Type B pancreatic cell (in vitro differentiated cells): ENCODE results near the gene GRIA4. TPM values are rescaled to one million over a fixed set of nuclear protein-coding genes. Genes with fewer than 3 reads are reported as not detected.

Source experiments
- DNase-seq: peaks from one replicate; pipeline ENCODE4 v3.0.0; 2021; ENCODE audit warnings: mixed read lengths; ENCODE audit not compliant: unreplicated experiment; ENCODE audit errors: extremely low spot score
- H3K27ac Mint-ChIP-seq: 2 replicates; pipeline ENCODE4 v1.8.0; 2021; ENCODE audit warnings: mild to moderate bottlenecking, mixed read lengths
- H3K27me3 Mint-ChIP-seq: 2 replicates; pipeline ENCODE4 v1.8.0; 2021; ENCODE audit warnings: mixed read lengths
- H3K36me3 Mint-ChIP-seq: 2 replicates; pipeline ENCODE4 v1.8.0; 2021; ENCODE audit warnings: mixed read lengths
- H3K4me1 Mint-ChIP-seq: one replicate; pipeline ENCODE4 v1.8.0; 2021; ENCODE audit warnings: mixed read lengths; ENCODE audit not compliant: unreplicated experiment
- H3K4me3 Mint-ChIP-seq: 2 replicates; pipeline ENCODE4 v1.8.0; 2021; ENCODE audit warnings: mild to moderate bottlenecking, mixed read lengths
- H3K9me3 Mint-ChIP-seq: 2 replicates; pipeline ENCODE4 v1.8.0; 2021; ENCODE audit warnings: mixed read lengths
- long read RNA-seq: library from polyadenylated mRNA; unstranded; transcript quantifications from one replicate; pipeline ENCODE4 v2.0.0, GENCODE V29; 2020
- total RNA-seq: library from RNA; stranded (reverse); gene quantifications from 2 replicates; pipeline ENCODE4 v1.2.1, GENCODE V29; 2021; ENCODE audit warnings: low replicate concordance
- TF ChIP-seq, protein P1 (sequence below): fragments of 200-600 bp; sonication (generic); conservative IDR thresholded peaks from 2 replicates; pipeline ENCODE4 v1.5.0; 2021; ENCODE audit warnings: antibody characterized with exemption, mild to moderate bottlenecking

Gene GRIA4
- total RNA-seq: 26.7 and 58.5 TPM in 2 replicates
- long read RNA-seq, full-length matches to known transcripts: 89 of 141 reads
- long read RNA-seq, partial matches to known transcripts: 18 of 141 reads
- long read RNA-seq, other reads (novel, unspliced or antisense): 34 of 141 reads

DNA sequence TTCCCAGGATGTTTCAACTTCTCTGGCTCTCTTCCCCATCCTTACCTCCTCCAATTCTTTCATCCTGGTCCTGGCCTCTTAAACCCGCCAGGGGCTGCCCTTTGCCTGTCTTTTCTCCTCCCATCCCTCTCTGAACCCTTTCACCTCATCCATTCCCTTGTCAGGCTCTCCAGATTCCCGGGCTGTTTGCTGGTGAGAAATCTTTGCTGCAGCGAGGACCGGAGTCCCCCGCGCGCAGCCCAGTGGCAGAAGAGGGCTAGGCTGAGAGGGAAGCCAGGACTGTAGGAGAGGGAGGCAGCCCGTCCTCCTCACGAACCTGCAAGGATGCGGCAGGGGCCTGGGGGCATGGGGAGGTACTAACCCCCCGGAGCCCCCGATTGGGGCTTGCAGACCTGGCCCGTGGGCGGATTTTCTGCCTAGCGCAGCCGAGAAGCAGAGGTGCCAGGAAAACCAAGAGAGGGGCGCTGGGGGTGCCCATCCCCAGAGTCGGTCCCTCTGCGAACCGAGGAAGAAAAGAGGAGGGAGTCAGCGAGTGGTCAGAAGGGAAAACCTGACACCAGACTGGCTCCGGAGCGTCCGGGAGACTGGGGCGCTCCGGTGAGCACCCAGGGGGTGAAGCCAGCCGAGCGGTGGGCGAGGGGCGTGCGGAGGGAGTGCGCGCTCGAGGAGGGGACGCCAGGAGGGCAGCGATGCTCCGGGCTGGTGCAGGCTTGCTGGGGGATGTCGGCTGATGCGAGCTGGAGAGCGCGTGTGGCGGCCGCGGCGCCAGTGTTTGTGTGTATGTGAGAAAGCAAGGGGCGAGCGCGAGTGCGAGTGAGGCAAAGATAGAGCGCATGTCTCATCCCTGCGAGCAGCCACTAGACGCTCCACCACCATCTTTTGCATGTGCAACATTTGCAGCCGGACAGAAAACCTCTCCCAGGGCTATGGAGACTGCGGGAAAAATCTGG is at the start of gene GRIA4:
Gene GRIA4 (plus strand): TSS at position 242 of the 950 bp plus-strand sequence. CDS start 925 bp downstream, outside the sequence.
- peak; percentile 72 for DNase-seq
- Mint-ChIP-seq H3K27me3 (peaks cover 56% of the 10 kb centered on the region), H3K9me3 (no peaks in the 10 kb centered on the region)

DNA sequence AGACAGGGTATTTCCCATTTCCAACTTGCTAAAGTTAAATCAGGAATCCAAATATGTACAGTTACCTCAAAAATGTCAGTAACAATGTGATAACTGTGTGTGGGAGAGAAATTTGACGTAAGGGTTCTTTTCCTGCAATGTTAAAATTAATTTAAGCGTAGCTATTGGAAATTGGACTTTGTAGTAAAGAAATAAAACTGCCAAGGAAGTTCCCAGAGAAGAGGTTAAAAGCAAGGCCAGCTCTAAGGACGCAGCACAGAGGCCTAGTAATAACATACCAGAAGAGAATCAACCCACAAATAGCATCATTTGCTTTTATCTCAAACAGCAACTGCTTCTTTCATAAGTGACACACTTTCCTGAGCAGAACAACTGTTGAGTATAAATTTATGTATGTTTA is 36.8 kb upstream of the GRIA4 start:
- Mint-ChIP-seq H3K9me3 (no peaks in the 10 kb centered on the region), H3K4me1 (no peaks in the 10 kb centered on the region), H3K27me3 (no peaks in the 10 kb centered on the region), H3K27ac (no peak overlapping the region), H3K4me3 (no peak overlapping the region), H3K36me3 (no peaks in the 10 kb centered on the region)
- TF ChIP-seq, protein P1, sequence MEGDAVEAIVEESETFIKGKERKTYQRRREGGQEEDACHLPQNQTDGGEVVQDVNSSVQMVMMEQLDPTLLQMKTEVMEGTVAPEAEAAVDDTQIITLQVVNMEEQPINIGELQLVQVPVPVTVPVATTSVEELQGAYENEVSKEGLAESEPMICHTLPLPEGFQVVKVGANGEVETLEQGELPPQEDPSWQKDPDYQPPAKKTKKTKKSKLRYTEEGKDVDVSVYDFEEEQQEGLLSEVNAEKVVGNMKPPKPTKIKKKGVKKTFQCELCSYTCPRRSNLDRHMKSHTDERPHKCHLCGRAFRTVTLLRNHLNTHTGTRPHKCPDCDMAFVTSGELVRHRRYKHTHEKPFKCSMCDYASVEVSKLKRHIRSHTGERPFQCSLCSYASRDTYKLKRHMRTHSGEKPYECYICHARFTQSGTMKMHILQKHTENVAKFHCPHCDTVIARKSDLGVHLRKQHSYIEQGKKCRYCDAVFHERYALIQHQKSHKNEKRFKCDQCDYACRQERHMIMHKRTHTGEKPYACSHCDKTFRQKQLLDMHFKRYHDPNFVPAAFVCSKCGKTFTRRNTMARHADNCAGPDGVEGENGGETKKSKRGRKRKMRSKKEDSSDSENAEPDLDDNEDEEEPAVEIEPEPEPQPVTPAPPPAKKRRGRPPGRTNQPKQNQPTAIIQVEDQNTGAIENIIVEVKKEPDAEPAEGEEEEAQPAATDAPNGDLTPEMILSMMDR: no peak
- DNase-seq: no peak

More for the DNA sequence above, at the start of gene GRIA4:
- TF ChIP-seq, protein P1: no peak
- Mint-ChIP-seq H3K27ac (peak within 1 kb of the TSS; percentile 65), H3K4me3 (peak within 1 kb of the TSS; percentile 89), H3K4me1 (peaks cover 14% of the 10 kb centered on the region), H3K36me3 (peaks cover 6% of the 10 kb centered on the region)

DNA sequence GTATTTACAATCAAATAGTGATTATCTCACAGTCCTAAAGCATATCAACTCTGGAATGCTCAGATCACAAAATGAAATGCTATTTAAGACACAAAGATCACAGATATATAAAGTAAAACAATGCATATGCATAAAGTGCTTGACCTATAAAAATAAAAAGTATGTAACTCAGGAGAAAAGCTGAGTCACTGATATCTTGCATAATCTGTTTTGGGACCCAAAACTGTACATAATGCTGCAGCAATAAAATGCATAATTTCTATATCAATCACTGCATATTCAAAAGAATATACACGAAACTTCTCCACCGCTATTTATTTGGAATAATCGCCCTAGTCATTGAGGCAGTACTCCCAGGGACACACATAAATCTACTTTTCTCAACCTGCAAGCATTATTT is 34.9 kb upstream of the GRIA4 start:
- TF ChIP-seq, protein P1: no peak
- H3K36me3 Mint-ChIP-seq: no peaks in the 10 kb centered on the region
- H3K9me3 Mint-ChIP-seq: no peaks in the 10 kb centered on the region
- no peak for DNase-seq
- H3K4me3 Mint-ChIP-seq: no peak overlapping the region
- no peak overlapping the region for H3K27ac Mint-ChIP-seq
- no peaks in the 10 kb centered on the region for H3K4me1 Mint-ChIP-seq
- H3K27me3 Mint-ChIP-seq: no peaks in the 10 kb centered on the region

DNA sequence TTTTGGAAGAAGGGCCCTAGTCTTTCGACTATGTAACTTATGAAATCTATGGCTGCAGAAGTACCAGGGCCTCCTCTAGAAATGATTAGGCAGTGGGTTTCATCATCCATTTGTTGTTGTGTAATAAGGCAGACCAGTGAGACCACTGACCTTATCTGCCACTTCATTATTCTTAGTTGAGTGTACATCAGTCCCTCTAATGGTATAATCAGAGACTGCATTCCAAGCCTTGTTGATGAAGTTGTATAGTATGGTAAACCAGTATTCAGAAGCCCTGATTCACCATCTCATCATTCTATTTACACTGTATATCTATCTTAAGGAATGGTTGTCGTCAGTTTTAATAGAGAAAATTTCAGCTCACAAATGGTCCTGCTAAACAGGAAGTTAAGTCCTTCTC is 32.2 kb upstream of the GRIA4 start:
- no peaks in the 10 kb centered on the region for H3K36me3 Mint-ChIP-seq
- DNase-seq: no peak
- no peak overlapping the region for H3K27ac Mint-ChIP-seq
- no peak overlapping the region for H3K4me3 Mint-ChIP-seq
- H3K9me3 Mint-ChIP-seq: no peaks in the 10 kb centered on the region
- H3K4me1 Mint-ChIP-seq: no peaks in the 10 kb centered on the region
- no peaks in the 10 kb centered on the region for H3K27me3 Mint-ChIP-seq
- TF ChIP-seq, protein P1: peak; percentile 32

DNA sequence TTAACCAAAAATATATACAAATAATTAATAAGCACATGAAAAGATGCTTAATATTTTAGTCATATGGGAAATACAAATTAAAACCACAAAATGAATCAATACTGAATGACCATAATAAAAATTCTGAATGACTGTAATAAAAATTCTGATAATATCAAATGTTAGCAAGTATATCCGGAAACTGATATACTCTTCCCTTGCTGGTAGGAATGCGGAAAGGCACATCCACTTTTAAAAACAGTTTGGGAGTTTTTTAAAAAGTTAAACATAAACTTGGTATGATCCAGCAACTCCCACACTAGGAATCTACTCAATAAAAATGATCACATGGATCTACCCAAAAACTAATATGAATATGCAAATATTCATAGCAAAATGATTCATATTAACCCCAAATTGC is 30.8 kb upstream of the GRIA4 start:
- DNase-seq: no peak
- no peak overlapping the region for H3K4me3 Mint-ChIP-seq
- TF ChIP-seq, protein P1: peak; percentile 40
- no peaks in the 10 kb centered on the region for H3K4me1 Mint-ChIP-seq
- H3K27ac Mint-ChIP-seq: no peak overlapping the region
- H3K9me3 Mint-ChIP-seq: no peaks in the 10 kb centered on the region
- no peaks in the 10 kb centered on the region for H3K27me3 Mint-ChIP-seq
- no peaks in the 10 kb centered on the region for H3K36me3 Mint-ChIP-seq
